NOMO-1 treated with DMSO at 0.1 percent for 48 hours (cell line): ENCODE data around the gene LRP1-AS.
"Not testable (repeated sequence)": the region's sequence is repeated elsewhere in the genome, so short reads cannot be mapped to it uniquely, and the experiment has no call there.

Experiments
- DNase-seq: peaks from one replicate; lab custom pipeline; 2025; ENCODE audit not compliant: unreplicated experiment; lab: John Stamatoyannopoulos, UW

Gene LRP1-AS

DNA sequence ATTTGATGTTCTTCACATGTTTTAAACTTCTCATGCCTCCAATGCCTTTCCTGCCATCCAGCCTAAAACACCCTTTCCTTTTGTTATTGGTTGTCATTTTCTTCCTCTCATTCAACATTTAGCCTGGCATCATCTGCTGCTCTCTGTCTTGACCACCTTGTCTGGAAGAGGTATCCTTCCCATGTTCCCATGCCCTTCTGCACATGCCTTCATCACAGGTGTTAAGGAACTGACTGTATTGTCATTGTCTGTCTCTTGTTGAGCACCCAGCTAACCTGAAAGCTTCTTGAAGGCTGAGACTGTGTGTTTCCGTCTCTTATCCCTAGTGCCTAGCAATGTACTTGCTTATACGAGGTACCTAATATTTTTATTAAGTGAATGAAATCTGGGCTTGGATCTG is 23.6 kb downstream of the LRP1-AS start:
- no peak for DNase-seq

DNA sequence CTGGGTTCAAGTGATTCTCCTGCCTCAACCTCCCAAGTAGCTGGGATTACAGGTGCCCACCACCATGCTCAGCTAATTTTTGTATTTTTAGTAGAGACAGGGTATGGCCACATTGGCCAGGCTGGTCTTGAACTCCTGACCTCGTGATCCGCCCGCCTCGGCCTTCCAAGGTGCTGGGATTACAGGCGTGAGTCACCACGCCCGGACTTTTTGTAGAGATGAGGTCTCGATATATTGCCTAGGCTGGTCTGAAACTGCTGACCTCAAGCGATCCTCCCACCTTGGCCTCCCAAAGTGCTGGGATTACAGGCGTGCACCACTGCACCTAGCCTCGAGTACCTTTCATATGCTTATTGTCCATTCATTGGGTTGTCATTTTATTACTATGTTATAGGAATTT is 26.7 kb downstream of the LRP1-AS start:
- not testable (repeated sequence) for DNase-seq

DNA sequence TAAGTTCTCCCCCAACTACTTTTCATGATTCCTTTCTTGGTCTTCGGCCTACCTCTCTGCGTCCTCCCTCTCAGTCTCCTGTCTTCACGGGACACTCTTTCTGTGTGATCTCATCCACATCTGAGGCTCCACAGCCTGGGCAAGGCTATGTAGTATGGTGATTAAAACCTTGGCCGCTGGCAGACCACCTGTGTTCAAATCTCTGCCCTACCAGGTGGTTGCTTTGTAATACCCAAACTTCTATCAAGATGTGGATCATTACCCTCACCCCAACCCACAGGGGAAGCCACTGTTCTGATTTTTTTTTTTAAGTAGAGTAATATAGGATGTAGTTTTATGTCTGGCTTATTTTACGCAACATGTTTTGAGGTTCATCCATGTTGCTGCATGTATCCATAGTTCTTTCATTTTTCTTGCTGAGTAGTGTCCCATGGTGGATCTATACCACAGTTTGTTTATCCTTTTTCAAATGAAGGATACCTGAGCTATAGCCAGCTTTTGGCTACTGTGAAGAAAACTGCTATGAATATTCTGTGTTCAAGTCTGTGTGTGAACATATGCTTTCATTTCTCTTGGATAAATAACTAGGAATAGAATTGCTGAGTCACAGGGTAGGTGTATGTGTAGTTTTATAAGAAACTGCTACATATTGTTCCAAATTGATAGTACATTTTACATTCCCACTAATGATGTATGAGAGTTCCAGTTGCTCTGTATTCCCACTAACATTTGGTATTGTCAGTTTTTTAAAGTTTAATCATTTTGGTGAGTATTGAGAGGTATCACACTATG is 27.9 kb downstream of the LRP1-AS start:
- no peak for DNase-seq

DNA sequence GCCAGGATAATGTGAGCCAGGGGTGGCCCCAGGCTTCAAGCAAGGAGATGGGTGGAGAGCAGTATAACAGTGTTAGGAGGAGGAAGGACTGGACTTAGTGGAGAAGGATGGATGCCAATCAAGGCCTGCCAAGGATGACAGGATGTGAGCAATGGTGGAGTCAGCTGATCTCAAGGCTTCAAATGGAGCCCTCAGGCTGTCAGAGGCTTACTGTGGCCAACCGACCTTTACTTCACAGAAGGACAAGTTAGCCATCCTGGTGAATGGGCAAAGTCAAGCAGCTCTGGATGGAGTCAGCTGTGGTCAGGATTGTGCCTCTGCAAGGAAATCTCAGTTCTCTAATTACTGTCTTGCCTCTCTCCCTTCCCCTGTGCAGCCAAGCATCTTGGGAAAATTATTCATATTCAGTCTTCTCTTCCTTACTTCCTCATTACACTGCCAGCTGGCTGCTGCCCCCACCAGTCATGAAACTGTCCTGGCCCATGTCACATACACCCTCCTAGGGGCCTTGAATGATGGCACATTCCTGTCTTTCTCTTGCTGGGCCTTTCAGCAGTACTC is 28.6 kb downstream of the LRP1-AS start:
- peak; percentile 76 for DNase-seq

DNA sequence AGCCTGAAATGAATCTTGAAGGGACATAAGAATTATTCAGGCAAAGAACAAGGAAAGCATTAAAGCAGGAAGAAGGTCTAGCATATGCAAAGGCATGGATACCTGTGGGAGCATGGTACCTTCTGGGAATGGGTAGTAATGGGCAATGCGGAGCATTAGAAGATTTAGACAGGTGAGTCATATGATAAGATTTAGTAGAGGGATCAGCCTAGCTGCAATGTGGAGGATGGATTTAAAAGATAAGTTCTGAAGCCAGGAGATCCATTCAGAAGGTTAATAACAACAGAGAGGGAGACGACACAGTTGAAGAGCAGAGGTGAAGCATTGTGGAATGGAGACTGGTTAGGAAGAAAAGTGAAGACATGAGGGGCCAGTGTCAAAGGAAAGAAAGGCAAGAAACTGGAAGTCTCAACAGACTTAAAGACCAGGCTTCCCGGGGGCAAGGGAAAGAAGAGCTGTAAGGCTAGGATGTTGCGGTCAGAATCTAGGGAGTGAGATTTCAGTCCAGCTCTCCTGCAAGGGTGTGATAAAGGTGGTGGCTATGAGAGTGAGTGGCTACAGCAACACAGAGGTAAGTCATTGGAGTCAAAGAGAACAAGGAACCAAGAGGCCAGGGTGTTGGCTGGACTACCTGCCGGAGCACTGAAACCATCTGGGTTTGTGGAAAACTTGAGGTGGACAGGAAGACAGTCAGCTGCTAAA is 30.7 kb downstream of the LRP1-AS start:
- DNase-seq: no peak

DNA sequence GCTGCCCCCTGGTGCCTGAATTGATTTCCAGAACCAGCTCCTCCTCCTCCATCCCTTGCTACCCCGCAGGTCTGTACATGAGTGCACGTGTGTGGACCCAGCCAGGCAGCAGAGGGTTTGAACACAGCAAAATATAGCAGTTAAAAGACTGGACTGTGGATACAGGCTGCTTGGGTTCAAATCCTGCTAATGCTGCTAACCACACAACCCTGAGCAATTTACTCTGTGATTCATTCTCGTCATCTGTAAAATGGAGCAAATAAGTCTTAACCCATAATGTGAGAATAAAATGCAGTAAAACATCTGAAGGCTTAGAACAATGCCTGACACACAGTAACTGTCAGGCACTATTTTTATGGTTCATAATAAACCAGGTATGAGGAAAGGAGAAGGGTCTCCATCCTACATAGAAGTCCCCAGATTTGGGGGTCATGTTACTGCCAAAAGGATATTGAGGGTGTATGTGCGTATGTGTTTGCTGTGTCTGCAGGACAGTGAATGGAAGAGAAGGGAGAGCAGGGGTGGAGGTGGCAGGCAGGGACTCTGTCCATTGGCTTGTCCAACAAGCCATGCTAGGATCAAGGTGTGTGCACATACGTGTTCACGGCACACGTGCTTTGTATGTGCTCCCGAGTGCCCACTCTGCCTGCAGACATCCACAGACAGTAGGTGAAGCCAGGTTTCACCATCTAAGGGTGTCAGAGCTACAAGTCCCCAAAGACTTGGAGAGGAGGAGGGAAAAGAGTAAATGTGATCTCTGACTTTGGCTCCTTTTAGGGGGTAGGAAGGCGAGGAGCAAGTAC is 34.7 kb downstream of the LRP1-AS start:
- DNase-seq: no peak

DNA sequence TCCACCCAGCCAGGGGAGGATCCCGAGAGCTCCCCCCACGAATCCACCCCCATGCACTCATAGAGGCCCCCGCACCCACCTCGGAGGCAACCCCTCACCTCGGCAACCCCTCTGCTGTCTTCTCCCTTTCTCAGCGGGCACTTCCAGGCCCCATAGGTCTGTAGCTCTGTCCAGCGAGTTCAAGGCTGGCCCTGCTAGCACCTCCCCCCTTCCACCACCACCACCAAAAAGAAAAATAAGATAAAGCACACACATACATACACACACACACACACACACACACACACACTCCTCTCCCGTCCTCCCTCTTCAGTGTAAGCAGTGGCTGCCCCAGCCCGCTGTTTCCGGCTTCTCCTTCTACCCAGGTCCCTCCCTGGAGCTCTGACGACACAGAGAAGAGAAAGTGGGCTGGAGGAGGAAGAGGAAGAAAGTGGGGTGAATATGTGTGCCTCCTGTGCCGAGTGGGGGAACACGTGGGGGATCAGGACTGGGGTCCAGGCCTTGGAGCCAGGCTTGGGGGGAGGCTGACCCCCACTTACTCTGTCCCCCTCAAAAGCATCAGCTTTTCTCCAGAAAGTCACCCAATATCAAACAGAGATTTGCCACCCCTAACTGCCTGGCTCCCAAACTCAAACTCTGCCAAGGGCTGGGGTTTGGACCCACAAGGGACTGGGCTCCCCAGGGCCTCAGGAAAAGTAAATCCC is 36.2 kb downstream of the LRP1-AS start, which contains the start of gene STAT6:
TSS of gene STAT6 (minus strand) at position 332 of the 704 bp plus-strand sequence. CDS start 3,084 bp downstream, outside the sequence.
- peak; percentile 95 for DNase-seq

DNA sequence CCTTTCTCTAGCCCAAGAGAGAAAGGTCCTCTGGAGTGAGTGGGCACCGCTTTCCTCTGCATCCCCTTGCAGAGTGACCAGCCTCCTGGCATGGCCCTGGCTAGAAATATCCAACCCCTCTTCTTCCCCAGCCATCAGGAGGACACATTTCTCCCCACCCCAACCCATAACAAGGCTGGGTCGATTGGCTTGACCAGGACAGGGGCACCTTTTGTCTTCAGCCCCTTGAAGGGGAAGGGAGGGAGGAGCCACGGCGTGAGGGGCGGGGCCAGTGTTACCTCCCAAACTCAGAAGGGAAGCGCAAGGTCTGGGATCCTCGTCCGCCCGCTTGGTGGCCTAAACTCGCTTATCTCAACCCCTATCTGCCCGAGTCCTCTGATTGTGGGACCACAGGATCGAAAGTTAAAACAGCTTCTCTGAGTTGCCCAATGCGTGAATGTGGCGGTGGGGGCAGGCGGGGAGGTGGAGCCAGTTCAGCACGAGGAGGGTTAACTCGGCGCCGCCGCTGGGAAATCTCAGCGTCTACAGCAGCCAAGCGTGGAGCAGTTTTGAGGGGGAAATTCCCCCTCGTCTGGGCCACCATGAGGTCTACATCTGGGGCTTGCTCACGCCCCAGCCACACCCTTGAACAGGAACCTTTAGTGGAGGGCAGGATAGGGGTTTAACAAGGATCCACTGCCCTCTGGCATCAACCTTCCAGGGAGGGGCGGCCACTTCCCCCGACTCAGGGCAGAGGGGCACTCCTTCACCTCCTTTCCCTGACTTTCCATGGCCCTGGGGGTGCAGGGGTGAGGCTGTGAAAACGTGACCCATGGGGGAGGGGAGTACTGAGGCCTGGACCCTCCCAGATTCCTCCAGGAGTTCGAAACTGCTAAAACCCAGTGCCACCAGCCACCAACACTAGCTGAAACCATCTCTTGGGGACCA is 37.1 kb downstream of the LRP1-AS start:
- DNase-seq: peak; percentile 77

DNA sequence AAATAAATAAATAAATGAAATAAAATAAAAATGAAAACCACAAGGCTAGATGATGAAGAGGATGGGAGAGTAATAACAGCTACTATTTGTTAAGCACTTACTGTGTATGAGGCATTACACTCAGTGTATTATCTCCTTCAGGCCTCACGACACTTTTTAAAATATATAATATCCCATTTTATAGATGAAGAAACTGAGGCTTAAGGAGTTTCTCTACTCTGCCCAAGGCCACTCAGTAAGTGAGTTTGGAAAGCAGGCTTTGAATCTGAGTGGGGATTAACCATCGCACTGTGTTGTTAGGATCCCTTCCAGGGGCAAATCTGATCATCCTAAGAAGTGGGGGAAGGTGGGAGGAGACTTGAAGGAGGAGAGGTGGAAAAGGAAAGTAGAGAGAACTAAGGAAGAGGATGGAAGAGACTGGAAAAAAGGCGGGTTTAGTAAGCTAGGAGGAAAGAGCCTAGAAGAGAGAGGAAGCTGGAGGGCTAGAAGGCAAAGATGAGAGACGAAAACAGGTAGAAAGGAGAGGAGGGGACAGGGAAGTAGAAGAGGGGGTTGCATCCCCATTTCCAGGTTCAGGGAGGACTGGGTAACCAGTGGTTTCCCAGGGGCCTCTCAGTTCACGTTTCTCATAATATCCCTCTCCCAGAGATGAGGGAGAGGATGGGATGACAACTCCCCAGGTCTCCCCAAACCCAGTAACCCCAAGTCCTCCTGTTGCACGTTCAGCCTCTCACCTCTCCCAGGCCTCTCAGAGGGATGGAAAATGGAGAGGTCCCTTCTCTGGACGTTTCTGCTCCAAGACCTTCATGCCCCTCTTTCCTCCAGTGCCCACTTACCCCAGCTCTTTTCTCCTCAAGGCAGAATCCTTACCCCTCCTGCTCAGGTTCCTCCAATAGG is 38.0 kb downstream of the LRP1-AS start:
- DNase-seq: no peak

DNA sequence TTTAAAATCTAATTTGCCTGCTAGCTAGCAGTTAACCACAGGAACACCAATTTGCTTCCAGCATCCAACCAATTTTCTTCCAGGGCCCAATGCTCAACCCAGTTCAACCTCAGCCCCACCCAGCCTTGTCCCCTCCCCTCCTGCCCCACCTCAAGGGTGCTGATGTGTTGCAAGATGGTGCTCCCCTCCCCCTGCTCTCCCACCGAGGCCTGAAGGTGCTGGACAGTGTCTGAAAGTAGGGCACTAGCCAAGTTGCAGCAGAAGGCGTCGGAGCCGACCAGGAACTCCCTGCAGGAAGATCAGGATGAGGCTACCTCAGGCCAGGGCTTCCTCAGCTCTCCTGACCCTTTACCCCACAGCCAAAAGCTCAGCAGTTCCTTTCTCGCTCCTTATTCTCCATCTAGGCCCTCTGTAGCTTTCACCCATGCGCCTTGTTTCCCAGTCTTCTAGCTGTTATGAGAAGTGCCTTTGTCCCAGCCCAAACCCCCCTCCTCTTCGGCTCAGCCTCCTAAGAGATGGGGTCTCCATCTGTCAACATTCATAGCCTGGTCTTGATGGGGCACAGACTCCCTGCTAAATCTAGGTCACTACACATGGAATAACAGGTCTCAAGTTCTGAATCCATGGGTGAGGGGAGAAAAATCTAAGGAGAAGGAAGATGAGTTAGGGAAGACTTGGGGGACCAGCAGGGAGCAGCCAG is 39.8 kb downstream of the LRP1-AS start:
- no peak for DNase-seq

DNA sequence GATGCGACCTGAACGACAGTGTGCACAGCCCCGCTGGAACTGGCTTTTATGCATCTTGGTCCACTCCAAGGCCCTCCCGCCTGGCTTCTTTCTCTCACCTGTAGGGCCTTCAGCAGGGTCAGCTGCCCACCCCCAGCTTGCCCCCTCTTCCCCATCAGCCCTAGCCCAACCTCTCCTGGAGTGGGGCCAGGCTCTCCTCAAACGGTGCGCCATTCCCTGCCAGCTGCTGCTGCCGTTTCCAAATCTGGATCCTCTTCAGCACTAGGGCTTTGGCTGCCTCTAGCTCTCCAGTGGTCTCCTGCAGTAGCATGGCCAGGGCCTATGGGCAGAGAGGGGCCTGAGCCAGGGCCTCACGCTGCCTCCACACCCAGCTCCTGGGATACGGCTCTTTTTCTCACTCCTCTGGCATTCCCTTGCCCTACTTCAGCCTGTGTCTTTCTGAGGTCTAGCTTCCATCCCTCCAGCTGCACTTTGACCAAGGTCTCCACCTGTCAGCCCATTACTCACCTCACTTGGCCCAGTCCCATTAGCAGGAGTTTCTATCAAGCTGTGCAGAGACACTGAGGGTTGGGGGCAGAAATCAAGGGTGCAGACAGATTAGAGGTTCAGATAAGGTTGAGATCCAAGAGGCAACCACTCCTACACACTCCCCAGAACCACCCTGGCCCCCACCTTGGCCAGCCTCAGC is 41.3 kb downstream of the LRP1-AS start:
- DNase-seq: no peak

DNA sequence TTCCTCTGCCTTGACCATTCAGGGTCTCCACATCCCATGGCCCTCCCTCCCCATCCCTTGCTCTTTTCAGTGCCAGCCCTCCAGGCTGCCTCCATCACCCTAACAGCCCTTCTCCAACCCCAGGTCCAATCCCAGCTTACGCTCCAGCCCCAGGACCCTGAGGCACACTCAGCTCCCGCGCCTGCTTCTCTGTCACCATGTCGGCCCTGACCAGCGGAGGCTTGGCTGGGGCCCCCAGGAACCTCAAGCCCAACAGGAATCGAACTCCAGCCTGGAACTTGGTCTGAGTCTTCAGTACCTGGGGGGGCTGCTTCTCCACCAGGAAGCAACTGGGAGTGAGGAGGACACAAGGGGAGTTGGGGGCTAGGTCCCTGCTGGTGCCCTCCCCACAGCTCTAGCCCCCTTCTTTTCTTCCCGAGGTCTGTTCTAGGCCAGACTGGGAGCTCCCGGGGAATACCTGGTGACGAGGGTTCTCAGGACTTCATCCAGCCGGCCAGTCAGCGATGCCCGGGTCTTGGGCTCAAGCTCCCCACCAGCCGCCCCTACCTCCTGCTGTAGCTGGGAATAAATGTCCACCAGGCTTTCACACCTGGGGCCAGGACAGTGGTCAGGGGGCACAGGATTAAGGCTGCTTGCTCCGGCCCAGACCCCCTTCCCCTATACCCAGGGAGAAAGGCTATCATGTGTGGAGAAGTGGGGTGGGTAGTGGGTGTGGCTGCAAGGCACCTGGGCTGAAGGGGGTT is 42.2 kb downstream of the LRP1-AS start:
- no peak for DNase-seq

DNA sequence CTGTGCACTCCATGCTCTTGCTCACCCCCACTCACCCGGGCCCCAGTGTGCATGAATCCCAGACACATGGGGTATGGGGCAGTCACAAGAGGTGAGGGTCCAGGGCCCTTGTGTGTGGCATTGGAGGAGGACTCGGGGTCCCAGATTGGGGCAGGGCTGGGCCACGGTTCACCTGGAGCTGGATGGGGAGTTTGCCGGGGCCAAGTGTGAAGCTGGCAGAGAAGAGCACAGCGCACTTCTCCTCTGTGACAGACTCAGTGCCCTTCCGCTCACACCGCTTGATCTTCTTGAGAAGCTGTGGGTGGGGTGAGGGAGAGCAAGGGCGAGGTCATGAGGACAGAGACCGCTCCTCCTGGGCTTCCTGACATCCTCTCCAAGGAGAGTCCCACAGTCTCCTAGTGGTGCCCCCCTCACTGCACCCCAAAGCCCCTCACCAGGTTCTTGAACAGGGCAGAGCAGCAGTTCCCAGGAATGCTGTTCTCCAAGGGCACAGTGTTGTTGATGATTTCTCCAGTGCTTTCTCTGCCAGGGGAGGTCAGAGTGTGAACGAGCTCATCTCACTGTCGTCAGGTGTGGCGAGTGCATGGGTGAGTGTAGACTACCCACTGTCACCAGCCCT is 43.0 kb downstream of the LRP1-AS start:
- no peak for DNase-seq

DNA sequence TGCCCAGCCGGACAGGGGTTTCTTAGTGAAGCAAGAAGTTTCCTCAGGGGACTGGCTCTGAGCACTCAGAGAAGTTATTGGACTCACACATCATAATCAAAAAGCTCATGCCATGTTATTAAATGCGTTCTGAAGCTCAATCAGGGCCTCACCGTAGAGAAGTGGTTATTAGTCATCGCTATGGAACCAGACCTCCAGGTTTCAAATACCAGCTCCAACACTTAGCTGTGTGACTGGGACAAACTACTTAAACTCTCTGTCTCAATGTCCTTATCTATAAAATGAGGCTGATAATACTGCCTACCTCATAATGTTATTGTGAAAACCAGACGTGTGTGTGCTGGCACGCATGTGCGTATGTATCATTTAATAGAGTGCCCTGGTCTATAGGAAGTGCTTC is 43.6 kb downstream of the LRP1-AS start:
- DNase-seq: no peak

DNA sequence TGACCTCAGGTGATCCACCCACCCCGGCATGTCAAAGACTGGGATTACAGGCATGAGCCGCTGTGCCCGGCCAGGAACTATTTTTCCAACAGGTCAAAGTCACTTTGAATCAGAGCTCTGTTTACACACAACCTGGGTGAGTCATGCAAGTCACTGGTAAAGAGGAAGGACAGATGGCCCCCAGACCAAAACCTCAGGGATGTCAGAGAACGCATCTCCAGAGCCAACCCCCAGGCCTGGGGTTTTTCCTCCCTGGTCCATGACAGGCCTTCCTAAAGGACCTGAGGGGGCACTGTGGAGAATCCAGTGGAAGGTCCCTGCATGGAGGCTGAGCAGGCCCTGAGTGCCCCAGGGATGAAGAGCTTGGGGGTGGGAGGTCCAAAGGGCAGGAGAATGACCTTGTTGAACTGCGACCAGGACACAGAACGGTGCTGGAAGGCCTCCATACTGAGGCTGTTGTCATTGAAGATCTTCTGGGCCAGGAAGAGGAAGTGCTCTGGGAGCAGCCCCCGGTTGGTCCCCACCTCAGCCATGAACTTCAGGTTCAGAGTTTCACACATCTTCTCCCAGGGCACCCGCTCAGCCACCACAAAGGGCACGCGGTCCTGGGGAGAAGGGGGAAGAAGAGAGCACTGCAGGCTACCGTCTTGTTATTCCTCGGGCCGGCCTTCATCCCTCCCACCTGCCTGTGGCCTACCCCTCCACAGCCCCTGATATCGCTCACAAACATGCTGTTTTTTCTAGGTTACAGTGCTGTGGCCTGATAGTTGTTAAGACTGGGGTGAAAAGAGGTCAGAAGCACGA is 45.3 kb downstream of the LRP1-AS start:
- DNase-seq: no peak
